GM21515 (cell line): ENCODE data around the gene IFIH1.

Experiments used
- ATAC-seq: cut with Tn5 transposase; IDR thresholded peaks from one replicate; pipeline ENCODE4 v1.9.1; 2021; ENCODE audit not compliant: unreplicated experiment

The IFIH1 gene

GRCh38 chr2:162258686-162259085 is 59.8 kb downstream of the IFIH1 start:
- ATAC-seq = no peak

- no peak for ATAC-seq
These were observed 60.3 kb downstream of the IFIH1 start for GRCh38 chr2:162258169-162258568.

- ATAC-seq = no peak
These were observed 61.1 kb downstream of the IFIH1 start for GRCh38 chr2:162257425-162257824.

GRCh38 chr2:162256591-162256991 is 61.9 kb downstream of the IFIH1 start:
- no peak for ATAC-seq

GRCh38 chr2:162254236-162254871 is 64.1 kb downstream of the IFIH1 start:
- ATAC-seq = no peak

- no peak for ATAC-seq
These were observed 65.0 kb downstream of the IFIH1 start for GRCh38 chr2:162253435-162253834.

GRCh38 chr2:162252153-162252552 is 66.3 kb downstream of the IFIH1 start:
- no peak for ATAC-seq

- no peak for ATAC-seq
These were observed 72.7 kb downstream of the IFIH1 start for GRCh38 chr2:162245781-162246180.

GRCh38 chr2:162245061-162245460 is 73.4 kb downstream of the IFIH1 start:
- no peak for ATAC-seq

- ATAC-seq = no peak
These were observed 73.9 kb downstream of the IFIH1 start for GRCh38 chr2:162244541-162245031.

GRCh38 chr2:162243715-162244114 is 74.8 kb downstream of the IFIH1 start:
- ATAC-seq = no peak

GRCh38 chr2:162243294-162243693 is 75.2 kb downstream of the IFIH1 start, which contains the start of gene FAP:
TSS of gene FAP (minus strand) at chr2:162243445. CDS start at chr2:162243327, 118 bp downstream.
- no peak for ATAC-seq

- no peak for ATAC-seq
These were observed 75.8 kb downstream of the IFIH1 start for GRCh38 chr2:162242586-162243280.

- ATAC-seq = no peak
These were observed 76.9 kb downstream of the IFIH1 start for GRCh38 chr2:162241571-162241970.

GRCh38 chr2:162234620-162235462 is 83.6 kb downstream of the IFIH1 start:
- ATAC-seq = no peak

GRCh38 chr2:162233197-162233596 is 85.3 kb downstream of the IFIH1 start:
- ATAC-seq = no peak

GRCh38 chr2:162232671-162233070 is 85.8 kb downstream of the IFIH1 start:
- no peak for ATAC-seq

GRCh38 chr2:162232027-162232426 is 86.5 kb downstream of the IFIH1 start:
- no peak for ATAC-seq

- no peak for ATAC-seq
These were observed 87.7 kb downstream of the IFIH1 start for GRCh38 chr2:162230761-162231160.

- ATAC-seq = no peak
These were observed 91.6 kb downstream of the IFIH1 start for GRCh38 chr2:162226836-162227235.

GRCh38 chr2:162221064-162221463 is 97.4 kb downstream of the IFIH1 start:
- peak; percentile 90 for ATAC-seq

GRCh38 chr2:162220368-162220767 is 98.1 kb downstream of the IFIH1 start:
- no peak for ATAC-seq
